Epithelial cell of esophagus (primary cell): ENCODE data around the gene CCDC93.

Experiments used
- DNase-seq: peaks from one replicate; pipeline ENCODE4 v3.0.0; 2010; ENCODE audit warnings: low read depth
- H3K4me3 ChIP-seq: 2 replicates; pipeline ENCODE4 v1.5.1; 2011; ENCODE audit warnings: mild to moderate bottlenecking, low read length, control low read depth
- TF ChIP-seq, protein P1 (sequence below): IDR thresholded peaks from 2 replicates; pipeline ENCODE4 v1.5.1; 2011; ENCODE audit warnings: low read depth, mild to moderate bottlenecking, low read length, control low read depth, inconsistent platforms; ENCODE audit not compliant: insufficient read depth; ENCODE audit errors: missing control alignments

Gene CCDC93

DNA sequence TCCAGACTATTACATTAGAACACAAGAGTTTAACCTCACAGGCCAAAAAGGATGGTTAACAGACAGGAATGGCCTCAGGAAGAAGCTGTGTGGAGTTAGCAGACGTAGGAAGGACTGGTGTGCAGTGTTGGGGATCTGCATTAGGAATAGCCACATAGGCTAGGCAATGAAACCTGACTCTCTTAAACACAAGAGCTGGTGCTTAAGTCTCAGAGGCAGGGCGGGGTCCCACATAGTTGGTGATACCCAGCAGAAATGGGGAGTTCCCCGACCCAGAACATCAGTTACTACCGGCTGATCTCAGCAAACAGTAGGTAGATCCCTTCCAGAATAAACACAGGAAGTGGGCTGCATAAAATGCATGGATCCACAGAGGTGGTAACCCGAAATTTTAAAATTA, 64.1 kb downstream of the CCDC93 start:
- H3K4me3 ChIP-seq: no peak overlapping the region
- no peak for DNase-seq
- TF ChIP-seq, protein P1, sequence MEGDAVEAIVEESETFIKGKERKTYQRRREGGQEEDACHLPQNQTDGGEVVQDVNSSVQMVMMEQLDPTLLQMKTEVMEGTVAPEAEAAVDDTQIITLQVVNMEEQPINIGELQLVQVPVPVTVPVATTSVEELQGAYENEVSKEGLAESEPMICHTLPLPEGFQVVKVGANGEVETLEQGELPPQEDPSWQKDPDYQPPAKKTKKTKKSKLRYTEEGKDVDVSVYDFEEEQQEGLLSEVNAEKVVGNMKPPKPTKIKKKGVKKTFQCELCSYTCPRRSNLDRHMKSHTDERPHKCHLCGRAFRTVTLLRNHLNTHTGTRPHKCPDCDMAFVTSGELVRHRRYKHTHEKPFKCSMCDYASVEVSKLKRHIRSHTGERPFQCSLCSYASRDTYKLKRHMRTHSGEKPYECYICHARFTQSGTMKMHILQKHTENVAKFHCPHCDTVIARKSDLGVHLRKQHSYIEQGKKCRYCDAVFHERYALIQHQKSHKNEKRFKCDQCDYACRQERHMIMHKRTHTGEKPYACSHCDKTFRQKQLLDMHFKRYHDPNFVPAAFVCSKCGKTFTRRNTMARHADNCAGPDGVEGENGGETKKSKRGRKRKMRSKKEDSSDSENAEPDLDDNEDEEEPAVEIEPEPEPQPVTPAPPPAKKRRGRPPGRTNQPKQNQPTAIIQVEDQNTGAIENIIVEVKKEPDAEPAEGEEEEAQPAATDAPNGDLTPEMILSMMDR: no peak

DNA sequence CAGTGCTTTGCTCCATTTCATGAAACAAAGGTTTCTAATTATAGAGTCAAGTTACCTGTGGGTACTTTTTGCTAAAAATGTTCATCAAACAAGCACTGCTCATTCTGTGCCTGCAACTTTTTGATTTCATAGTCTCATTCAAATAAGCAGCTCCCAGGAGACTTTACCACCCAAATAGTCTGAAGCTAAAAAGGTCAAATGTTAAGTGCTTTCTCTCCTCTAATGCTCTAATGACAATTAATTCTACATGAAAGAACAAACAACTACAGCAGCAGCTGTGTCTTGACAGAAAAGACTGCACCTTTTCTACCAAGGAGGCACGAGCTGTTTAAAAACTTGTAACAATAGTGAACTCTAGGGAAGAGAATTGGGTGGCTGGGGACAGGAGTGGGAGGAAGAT, 65.3 kb downstream of the CCDC93 start:
- H3K4me3 ChIP-seq: no peak overlapping the region
- DNase-seq: no peak
- TF ChIP-seq, protein P1: no peak

- no peak overlapping the region for H3K4me3 ChIP-seq
- no peak for DNase-seq
- TF ChIP-seq, protein P1: no peak
Observed at GRCh38 chr2:117945296-117945695, 68.6 kb downstream of the CCDC93 start.

DNA sequence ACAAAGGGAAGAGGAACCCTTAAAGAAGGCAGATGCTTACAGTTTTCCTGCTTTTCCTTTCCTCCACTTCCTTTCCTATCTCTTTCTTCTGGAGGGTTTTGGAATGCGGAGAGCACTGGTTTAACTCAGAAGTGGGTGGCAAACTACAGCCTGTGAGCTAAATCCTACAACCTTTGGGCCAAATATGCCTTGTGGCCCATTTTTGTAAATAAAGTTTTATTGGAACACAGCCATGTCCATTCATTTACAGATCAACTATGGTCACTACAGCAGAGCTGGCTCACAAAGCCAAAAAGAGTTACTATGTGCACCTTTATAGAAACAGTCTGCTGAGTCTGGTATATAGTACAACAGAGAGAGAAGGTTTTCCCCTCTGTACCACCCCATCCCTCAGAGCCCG, 69.1 kb downstream of the CCDC93 start:
- no peak overlapping the region for H3K4me3 ChIP-seq
- no peak for DNase-seq
- TF ChIP-seq, protein P1: no peak

GRCh38 chr2:117943013-117943672, 70.7 kb downstream of the CCDC93 start:
- H3K4me3 ChIP-seq: no peak overlapping the region
- DNase-seq: no peak
- TF ChIP-seq, protein P1: no peak

DNA sequence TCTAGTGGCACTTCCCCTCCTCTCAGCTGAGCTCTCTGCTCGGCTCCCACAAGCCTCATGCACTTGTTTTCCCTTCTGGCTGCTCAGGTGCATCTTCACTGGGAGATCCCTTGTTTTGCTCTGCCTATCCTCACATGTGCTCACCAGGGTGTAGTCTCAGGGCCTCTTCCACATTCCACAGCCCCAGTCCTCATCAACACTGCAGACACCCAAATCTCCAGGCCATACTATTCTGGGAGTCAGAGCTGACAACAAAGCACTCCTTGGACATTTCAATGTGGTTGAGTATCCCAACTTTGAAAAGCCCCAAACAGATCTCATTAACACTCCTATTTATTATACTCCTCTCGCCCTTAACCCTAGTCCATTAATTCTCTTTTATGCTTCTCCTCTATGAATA, 71.3 kb downstream of the CCDC93 start:
- TF ChIP-seq, protein P1: no peak
- DNase-seq: no peak
- H3K4me3 ChIP-seq: no peak overlapping the region

DNA sequence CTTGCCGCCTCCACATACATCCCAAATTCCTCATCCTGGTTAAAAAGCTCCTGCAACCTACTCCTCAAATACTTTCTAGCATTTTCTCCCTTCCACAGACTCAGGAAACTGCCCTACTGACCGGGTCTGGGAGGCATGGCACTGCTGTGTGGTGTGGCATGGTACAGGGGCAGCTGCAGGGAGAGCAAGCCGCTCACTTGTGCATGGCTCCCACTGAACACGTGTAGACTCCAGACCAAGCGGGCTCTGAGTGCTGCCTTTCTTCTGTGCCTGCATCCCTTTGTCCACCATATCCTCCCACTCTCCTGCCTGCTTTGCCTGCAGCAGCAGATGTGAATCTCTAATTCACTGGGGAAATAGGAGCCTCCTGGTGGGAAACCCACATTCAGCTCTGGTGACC, 72.2 kb downstream of the CCDC93 start:
- no peak overlapping the region for H3K4me3 ChIP-seq
- no peak for DNase-seq

More for the DNA sequence above, 72.2 kb downstream of the CCDC93 start:
- TF ChIP-seq, protein P1: no peak
